ENCODE data around the gene TRPC1. TPM values are rescaled to one million over a fixed set of nuclear protein-coding genes. Genes with fewer than 3 reads are reported as not detected.

The TRPC1 gene
- total RNA-seq, 2 donors from 2014 or later, result 10.6 to 20.2 TPM

DNA sequence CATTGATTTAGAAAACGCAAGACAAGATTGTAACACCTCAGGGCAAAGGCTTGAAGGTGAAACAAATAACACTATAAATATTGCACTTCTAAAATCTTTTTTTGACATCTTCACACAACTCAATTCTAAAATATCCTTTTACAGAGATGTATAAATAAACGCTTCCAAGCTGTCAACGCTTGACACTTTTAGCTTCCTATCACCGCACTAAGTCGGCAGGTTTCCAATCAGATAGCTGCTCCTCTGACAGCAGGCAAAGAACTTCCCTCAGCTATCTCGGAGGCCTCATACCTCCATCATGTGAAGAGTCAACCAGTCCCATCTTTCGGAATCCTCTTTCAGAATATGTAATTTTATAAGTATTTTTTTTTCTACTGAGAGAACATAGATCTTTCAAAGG, 94.1 kb downstream of the TRPC1 start:
- TF ChIP-seq, protein P1, sequence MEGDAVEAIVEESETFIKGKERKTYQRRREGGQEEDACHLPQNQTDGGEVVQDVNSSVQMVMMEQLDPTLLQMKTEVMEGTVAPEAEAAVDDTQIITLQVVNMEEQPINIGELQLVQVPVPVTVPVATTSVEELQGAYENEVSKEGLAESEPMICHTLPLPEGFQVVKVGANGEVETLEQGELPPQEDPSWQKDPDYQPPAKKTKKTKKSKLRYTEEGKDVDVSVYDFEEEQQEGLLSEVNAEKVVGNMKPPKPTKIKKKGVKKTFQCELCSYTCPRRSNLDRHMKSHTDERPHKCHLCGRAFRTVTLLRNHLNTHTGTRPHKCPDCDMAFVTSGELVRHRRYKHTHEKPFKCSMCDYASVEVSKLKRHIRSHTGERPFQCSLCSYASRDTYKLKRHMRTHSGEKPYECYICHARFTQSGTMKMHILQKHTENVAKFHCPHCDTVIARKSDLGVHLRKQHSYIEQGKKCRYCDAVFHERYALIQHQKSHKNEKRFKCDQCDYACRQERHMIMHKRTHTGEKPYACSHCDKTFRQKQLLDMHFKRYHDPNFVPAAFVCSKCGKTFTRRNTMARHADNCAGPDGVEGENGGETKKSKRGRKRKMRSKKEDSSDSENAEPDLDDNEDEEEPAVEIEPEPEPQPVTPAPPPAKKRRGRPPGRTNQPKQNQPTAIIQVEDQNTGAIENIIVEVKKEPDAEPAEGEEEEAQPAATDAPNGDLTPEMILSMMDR (IDR thresholded peaks at IDR 0.05), result no peak
- Histone ChIP-seq H3K9me3 (no peaks in the 10 kb centered on the region), H3K36me3 (no peaks in the 10 kb centered on the region), H3K4me3 (no peak overlapping the region), H3K27me3 (no peaks in the 10 kb centered on the region), H3K4me1 (peaks cover 0 to 6% of the 10 kb centered on the region in 2 donors), H3K27ac (peak overlapping the region in 1 of 2 donors; percentile 33)
- no peak for DNase-seq (ENCODE audit: low spot score)

DNA sequence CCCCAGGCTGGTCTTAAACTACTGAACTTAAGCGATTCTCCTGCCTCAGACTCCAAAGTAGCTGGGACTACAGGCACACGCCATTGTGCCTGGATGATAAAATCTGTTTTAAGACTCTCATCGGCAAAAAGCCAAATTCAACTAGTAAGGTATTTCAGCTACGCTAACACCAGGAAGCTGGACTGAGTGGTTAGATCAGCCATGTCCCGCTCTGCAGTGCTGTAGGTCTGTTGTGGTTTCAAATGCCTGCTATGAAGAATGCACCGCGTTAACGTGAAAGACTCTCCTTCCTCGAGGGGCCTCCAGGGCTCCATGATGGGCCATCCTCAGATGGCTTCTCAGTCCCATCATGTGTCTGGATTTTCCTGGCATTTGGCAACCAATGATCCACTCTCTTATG, 94.8 kb downstream of the TRPC1 start:
- H3K36me3 ChIP-seq, result no peaks in the 10 kb centered on the region
- H3K9me3 ChIP-seq, result no peaks in the 10 kb centered on the region
- H3K4me3 ChIP-seq, result no peak overlapping the region
- H3K27me3 ChIP-seq, result no peaks in the 10 kb centered on the region
- no peak for DNase-seq (ENCODE audit: low spot score)
- H3K27ac ChIP-seq, result no peak overlapping the region
- peaks cover 0 to 6% of the 10 kb centered on the region in 2 donors for H3K4me1 ChIP-seq
- TF ChIP-seq, protein P1 (IDR thresholded peaks at IDR 0.05), result no peak

DNA sequence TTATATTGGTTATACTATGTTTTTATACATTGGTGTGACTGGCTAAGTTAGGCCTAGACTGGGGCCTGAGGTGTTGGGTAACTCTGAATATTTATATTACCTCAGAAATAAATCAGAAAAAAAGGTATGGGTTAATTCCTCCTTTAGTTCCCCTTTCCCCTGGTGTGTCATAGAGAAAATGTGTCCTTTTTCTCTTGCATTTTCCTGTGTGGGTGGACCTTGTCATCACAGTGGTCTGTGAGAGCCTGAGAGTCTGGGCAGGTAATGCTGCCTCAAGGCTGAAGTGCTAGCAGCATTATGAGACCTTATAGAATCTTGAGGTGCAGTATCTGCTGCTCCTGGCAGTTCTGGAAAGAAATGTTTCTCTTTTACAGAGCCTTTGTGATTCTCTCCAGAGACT, 95.3 kb downstream of the TRPC1 start:
- H3K27ac ChIP-seq, result no peak overlapping the region
- no peaks in the 10 kb centered on the region for H3K36me3 ChIP-seq
- H3K27me3 ChIP-seq, result no peaks in the 10 kb centered on the region
- no peak overlapping the region for H3K4me3 ChIP-seq
- H3K4me1 ChIP-seq, result peaks cover 0 to 6% of the 10 kb centered on the region in 2 donors
- no peak for DNase-seq (ENCODE audit: low spot score)
- H3K9me3 ChIP-seq, result no peaks in the 10 kb centered on the region
- TF ChIP-seq, protein P1 (IDR thresholded peaks at IDR 0.05), result no peak

DNA sequence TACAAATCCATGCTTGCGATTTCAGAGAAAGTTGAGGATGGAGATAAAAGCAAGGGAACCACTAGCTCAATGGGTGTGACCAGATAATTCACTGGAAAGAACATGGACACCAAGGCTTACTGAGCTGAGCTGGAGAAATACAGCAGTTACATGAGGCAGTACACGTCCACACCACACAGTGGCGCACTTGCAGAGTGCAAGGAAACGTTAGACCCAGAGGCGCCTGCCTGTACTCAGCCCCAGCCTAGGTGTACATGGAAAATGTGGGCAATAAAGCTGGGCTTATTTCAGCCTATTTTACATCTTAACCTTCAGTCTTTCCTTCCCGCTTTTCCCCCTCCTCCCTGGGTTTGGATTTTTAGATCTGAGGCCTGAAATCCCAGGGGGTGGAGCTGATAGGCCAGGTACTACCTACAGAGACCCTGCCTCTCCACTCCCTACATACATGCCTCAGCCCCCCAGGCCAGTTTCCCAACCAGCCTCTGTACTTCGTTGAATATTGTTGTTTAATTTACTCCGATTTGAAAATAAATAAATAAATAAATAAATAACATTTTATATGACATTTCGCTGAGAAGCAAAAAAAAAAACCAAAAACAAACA, 105.0 kb downstream of the TRPC1 start:
- no peak overlapping the region for H3K27ac ChIP-seq
- TF ChIP-seq, protein P1 (IDR thresholded peaks at IDR 0.05), result peak; percentile 66 to 90
- DNase-seq (ENCODE audit: low spot score), result peak; percentile 87
- H3K4me1 ChIP-seq, result no peaks in the 10 kb centered on the region
- no peaks in the 10 kb centered on the region for H3K36me3 ChIP-seq
- no peaks in the 10 kb centered on the region for H3K27me3 ChIP-seq
- no peak overlapping the region for H3K4me3 ChIP-seq
- no peaks in the 10 kb centered on the region for H3K9me3 ChIP-seq

DNA sequence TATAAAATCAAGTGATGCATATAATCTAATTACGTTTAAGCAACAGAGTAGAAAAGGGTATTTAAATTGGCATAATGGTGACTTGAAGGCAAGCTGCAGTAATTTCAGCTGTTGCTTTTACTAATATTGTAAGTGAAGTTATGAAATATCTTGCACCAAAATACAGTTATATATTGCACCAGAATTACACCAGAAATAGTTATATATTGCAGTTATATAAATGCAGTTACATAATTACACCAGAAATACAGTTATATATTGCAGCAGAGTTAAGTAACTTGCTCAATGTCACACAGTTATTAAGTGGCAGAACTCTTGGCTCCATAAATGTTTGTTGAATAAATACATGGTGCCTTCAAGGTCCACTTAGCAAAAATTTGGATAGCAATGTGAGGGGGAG, 113.7 kb downstream of the TRPC1 start:
- H3K27me3 ChIP-seq, result no peaks in the 10 kb centered on the region
- no peak for DNase-seq (ENCODE audit: low spot score)
- TF ChIP-seq, protein P1 (IDR thresholded peaks at IDR 0.05), result no peak

DNA sequence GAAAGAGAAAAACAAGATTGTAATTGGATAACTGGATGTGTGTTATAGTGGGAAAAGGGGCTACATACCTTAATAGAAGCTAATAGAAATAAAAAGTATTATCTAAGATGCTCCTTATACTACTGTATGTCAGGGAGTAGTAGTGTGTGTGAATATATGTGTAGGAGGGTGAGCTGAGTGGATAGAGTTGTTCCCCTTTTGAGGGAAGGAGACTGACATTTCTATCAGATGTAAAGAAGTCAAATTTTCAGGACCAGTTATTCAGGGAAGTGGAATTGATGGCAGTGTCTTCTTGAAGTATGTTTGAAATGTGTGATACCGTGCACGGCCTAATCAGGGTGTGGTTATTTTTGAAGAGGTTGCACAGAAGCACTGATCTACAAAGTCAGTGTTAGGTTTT, 116.0 kb downstream of the TRPC1 start:
- DNase-seq (ENCODE audit: low spot score), result no peak
- no peak overlapping the region for H3K4me3 ChIP-seq
- no peaks in the 10 kb centered on the region for H3K27me3 ChIP-seq
- TF ChIP-seq, protein P1 (IDR thresholded peaks at IDR 0.05), result no peak
- H3K9me3 ChIP-seq, result no peaks in the 10 kb centered on the region
- H3K4me1 ChIP-seq, result no peaks in the 10 kb centered on the region
- peaks cover 7% of the 10 kb centered on the region for H3K36me3 ChIP-seq
- no peak overlapping the region for H3K27ac ChIP-seq

More for the DNA sequence above, 113.7 kb downstream of the TRPC1 start:
- Histone ChIP-seq H3K36me3 (peaks cover 7% of the 10 kb centered on the region), H3K4me1 (no peaks in the 10 kb centered on the region), H3K27ac (no peak overlapping the region), H3K9me3 (no peaks in the 10 kb centered on the region), H3K4me3 (no peak overlapping the region)

Data from right atrium auricular region (tissue), 2 donors.